ENCODE results near the gene CERS4.

DNA sequence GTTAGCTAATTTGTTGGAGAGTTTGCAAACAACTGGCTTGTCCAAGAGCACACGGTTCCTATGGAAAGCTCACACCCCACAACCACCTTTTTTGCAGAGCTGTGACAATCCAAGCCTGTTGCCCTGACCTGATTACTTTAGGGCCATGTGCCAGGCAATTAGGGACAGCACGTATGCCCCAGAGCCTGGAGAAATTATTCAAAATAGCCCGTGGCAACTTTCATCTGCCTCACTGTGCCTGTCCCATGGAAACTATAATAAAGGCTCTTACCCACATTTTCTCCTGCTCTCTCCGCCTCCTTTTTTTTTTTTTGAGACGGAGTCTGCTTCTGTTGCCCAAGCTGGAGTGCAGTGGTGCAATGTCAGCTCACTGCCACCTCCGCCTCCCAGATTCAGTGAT, 41.2 kb upstream of the CERS4 start:
- TF ChIP-seq POLR2AphosphoS5 (IDR thresholded peaks at IDR 0.05) (no peak), EP300 (IDR thresholded peaks at IDR 0.05) (no peak), POLR2A (IDR thresholded peaks at IDR 0.05; ENCODE audit: low read depth) (no peak)
- TF ChIP-seq, protein P1, sequence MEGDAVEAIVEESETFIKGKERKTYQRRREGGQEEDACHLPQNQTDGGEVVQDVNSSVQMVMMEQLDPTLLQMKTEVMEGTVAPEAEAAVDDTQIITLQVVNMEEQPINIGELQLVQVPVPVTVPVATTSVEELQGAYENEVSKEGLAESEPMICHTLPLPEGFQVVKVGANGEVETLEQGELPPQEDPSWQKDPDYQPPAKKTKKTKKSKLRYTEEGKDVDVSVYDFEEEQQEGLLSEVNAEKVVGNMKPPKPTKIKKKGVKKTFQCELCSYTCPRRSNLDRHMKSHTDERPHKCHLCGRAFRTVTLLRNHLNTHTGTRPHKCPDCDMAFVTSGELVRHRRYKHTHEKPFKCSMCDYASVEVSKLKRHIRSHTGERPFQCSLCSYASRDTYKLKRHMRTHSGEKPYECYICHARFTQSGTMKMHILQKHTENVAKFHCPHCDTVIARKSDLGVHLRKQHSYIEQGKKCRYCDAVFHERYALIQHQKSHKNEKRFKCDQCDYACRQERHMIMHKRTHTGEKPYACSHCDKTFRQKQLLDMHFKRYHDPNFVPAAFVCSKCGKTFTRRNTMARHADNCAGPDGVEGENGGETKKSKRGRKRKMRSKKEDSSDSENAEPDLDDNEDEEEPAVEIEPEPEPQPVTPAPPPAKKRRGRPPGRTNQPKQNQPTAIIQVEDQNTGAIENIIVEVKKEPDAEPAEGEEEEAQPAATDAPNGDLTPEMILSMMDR (IDR thresholded peaks at IDR 0.05): no peak

Measured in esophagus muscularis mucosa (tissue), 4 donors.